ENCODE measurements around the gene TMIE. TPM values are rescaled to one million over a fixed set of nuclear protein-coding genes. Genes with fewer than 3 reads are reported as not detected.

Gene TMIE
- polyA plus RNA-seq, 1 experiment = not detected

DNA sequence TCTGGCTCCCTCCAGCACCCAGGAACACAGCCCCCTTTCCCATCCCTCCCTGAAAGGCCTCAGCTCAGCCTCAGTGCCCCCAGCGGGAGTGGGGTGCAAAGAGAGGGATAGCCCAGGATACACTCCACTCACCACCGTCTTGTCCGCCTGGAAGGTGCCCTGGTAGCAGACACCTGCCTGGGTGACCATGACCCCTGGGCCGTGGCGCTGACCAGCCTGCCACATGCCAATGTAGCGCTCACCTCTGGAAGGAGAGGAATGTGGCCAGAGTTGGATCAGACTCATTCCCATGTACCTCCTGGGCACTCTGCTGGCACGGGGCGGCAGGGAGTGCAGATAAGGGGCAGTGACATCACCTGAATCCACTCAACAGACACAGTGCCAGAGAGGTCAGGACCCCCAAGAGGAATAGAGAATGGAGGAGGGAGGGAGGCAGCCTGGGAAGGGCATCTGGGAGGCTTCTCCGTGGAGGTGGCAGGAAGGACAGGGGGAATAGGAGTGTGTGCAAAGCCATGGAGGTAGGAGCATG lies 20.8 kb upstream of the TMIE start:
- ChIA-PET CTCF (no interaction called here), POLR2A (no interaction called here)
- H3K9me3 ChIP-seq (ENCODE audit: control insufficient read depth, insufficient read depth, low read length) = no peaks in the 10 kb centered on the region
- TF ChIP-seq, protein P1, sequence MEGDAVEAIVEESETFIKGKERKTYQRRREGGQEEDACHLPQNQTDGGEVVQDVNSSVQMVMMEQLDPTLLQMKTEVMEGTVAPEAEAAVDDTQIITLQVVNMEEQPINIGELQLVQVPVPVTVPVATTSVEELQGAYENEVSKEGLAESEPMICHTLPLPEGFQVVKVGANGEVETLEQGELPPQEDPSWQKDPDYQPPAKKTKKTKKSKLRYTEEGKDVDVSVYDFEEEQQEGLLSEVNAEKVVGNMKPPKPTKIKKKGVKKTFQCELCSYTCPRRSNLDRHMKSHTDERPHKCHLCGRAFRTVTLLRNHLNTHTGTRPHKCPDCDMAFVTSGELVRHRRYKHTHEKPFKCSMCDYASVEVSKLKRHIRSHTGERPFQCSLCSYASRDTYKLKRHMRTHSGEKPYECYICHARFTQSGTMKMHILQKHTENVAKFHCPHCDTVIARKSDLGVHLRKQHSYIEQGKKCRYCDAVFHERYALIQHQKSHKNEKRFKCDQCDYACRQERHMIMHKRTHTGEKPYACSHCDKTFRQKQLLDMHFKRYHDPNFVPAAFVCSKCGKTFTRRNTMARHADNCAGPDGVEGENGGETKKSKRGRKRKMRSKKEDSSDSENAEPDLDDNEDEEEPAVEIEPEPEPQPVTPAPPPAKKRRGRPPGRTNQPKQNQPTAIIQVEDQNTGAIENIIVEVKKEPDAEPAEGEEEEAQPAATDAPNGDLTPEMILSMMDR (IDR thresholded peaks at IDR 0.05; ENCODE audit: low read depth, low read length) = no peak
- DNase-seq (ENCODE audit: low read depth, low spot score) = no peak
- H3K27ac ChIP-seq (ENCODE audit: low read depth, low read length) = no peak overlapping the region
- peaks cover 15% of the 10 kb centered on the region for H3K27me3 ChIP-seq (ENCODE audit: control insufficient read depth, insufficient read depth, low read length)
- no peak overlapping the region for H3K4me3 ChIP-seq (ENCODE audit: low read depth, low read length)

DNA sequence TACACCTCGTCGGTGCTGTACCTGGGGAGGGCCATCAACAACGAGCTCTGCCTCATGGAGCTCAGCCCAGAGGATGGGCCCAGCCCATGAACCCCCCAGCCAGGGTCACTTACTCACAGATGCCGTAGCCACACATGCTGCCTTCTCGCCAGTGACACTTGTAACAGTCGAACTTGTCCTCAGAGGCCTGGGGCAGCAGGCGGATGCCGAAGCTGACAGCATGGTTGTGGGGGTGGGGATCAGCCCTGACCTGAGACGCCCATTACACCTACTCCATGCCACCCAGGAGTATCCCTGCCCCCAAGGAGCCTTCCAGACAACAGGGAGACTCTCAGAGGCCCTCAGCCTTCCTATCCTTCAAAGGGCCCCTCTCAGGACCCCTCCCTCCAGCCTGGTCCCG lies 19.8 kb upstream of the TMIE start:
- TF ChIP-seq, protein P1 (IDR thresholded peaks at IDR 0.05; ENCODE audit: low read depth, low read length) = no peak
- no peak overlapping the region for H3K4me3 ChIP-seq (ENCODE audit: low read depth, low read length)
- H3K27me3 ChIP-seq (ENCODE audit: control insufficient read depth, insufficient read depth, low read length) = peaks cover 15% of the 10 kb centered on the region
- ChIA-PET POLR2A (no interaction called here), CTCF (no interaction called here)
- DNase-seq (ENCODE audit: low read depth, low spot score) = no peak
- H3K27ac ChIP-seq (ENCODE audit: low read depth, low read length) = no peak overlapping the region
- H3K9me3 ChIP-seq (ENCODE audit: control insufficient read depth, insufficient read depth, low read length) = no peaks in the 10 kb centered on the region

DNA sequence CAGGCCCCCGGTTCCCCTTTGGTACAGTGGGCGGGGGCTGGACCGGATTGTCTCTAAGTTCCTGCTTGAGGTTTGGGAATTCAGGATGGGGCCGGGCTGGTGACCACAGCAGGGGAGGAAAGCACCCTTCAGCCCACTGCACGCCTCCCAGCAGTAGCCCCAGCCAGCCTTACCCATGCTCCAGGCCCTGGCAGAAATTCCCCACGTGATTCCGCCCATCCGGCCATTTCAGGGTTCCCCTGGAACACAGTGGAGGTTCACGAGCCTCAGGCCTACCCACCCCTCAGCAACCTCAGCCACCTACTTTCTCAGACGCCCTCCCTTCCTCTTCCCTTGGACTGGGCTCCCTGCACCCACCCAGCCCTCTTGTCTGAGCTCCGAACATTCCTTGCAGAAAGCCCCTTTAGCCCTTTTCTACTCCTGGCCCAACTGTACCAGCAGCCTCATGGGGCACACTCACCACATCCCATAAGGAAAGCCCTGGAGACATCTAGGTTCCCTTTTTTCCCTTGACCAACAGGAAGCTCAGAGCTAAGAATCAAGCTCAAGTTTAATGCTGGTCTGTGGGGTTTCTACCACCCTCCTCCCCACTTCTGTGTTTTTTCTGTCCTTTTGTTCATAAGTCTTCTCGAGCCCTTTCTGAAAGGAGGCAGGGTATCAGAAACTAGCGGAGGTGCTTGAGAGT lies 19.2 kb upstream of the TMIE start:
- no peak for DNase-seq (ENCODE audit: low read depth, low spot score)
- Histone ChIP-seq H3K4me3 (ENCODE audit: low read depth, low read length) (no peak overlapping the region), H3K9me3 (ENCODE audit: control insufficient read depth, insufficient read depth, low read length) (no peaks in the 10 kb centered on the region), H3K27me3 (ENCODE audit: control insufficient read depth, insufficient read depth, low read length) (peaks cover 15% of the 10 kb centered on the region), H3K27ac (ENCODE audit: low read depth, low read length) (no peak overlapping the region)
- CTCF ChIA-PET = interaction anchor here (0.7 kb wide), 1 partner anchor 193 kb away, joined by 3 read pairs; no protein-coding TSS in a partner anchor
- POLR2A ChIA-PET = no interaction called here
- TF ChIP-seq, protein P1 (IDR thresholded peaks at IDR 0.05; ENCODE audit: low read depth, low read length) = no peak

DNA sequence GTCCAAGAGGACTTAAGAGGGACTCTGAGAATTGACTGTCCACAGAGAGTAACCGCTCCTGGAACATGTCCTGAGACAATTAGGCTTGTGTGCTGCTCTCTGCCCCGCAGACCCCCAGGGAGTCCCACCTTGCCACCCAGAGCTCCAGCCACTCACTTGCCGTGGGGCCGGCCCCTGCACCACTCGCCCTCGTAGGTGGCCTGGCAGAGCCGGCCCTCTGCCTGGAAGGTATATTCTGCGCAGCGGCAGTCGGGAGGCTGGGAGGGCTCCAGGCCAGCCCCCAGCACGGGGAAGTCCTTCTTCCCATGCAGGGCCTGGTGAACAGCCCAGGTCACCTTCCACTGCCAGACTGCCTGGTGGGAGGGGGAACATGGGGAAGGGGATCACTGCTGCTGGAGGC lies 18.2 kb upstream of the TMIE start:
- H3K27me3 ChIP-seq (ENCODE audit: control insufficient read depth, insufficient read depth, low read length) = peaks cover 15% of the 10 kb centered on the region
- POLR2A ChIA-PET = no interaction called here
- CTCF ChIA-PET = no interaction called here
- no peak overlapping the region for H3K4me3 ChIP-seq (ENCODE audit: low read depth, low read length)
- H3K27ac ChIP-seq (ENCODE audit: low read depth, low read length) = no peak overlapping the region
- TF ChIP-seq, protein P1 (IDR thresholded peaks at IDR 0.05; ENCODE audit: low read depth, low read length) = no peak
- no peak for DNase-seq (ENCODE audit: low read depth, low spot score)
- no peaks in the 10 kb centered on the region for H3K9me3 ChIP-seq (ENCODE audit: control insufficient read depth, insufficient read depth, low read length)

DNA sequence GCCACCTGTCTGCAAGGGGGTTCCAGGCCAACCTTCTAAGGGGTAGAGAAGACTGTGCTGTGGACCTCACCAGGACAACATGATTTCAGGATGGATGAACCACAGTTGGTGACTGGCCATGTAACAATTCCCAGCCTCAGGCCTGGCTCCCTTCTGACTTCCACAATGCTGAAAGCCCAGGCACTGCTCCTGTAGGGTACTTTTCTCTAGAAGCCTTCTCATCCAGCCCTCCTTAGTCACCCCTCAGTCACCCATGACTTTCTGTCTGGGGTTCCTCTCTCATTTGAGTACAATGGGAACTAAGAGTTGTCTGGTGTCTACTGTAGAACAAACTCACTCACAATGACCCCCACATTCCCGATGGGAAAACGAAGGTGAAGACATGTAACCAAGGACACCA lies 16.3 kb upstream of the TMIE start:
- ChIA-PET CTCF (no interaction called here), POLR2A (no interaction called here)
- DNase-seq (ENCODE audit: low read depth, low spot score) = no peak
- TF ChIP-seq, protein P1 (IDR thresholded peaks at IDR 0.05; ENCODE audit: low read depth, low read length) = no peak
- no peaks in the 10 kb centered on the region for H3K9me3 ChIP-seq (ENCODE audit: control insufficient read depth, insufficient read depth, low read length)
- H3K27ac ChIP-seq (ENCODE audit: low read depth, low read length) = no peak overlapping the region
- no peak overlapping the region for H3K4me3 ChIP-seq (ENCODE audit: low read depth, low read length)
- H3K27me3 ChIP-seq (ENCODE audit: control insufficient read depth, insufficient read depth, low read length) = peaks cover 19% of the 10 kb centered on the region
